Suprapubic skin (tissue), 4 donors: Measurements from ENCODE around the gene PCBP3. TPM values are rescaled to one million over a fixed set of nuclear protein-coding genes. Genes with fewer than 3 reads are reported as not detected.

Experiments
- DNase-seq, 2 donors: peaks; one replicate each; pipeline ENCODE4 v3.0.0-alpha.2; 2019; ENCODE audit warnings: low spot score in 2 of 2
- H3K27ac ChIP-seq: fragments of 200-600 bp; sonication (generic); one replicate; pipeline ENCODE4 v1.5.1; 2019
- H3K27me3 ChIP-seq: fragments of 200-600 bp; sonication (generic); one replicate; pipeline ENCODE4 v1.5.1; 2019
- H3K36me3 ChIP-seq: fragments of 200-600 bp; sonication (generic); one replicate; pipeline ENCODE4 v1.5.1; 2019
- H3K4me1 ChIP-seq: fragments of 200-600 bp; sonication (generic); one replicate; pipeline ENCODE4 v1.5.1; 2019
- H3K4me3 ChIP-seq: fragments of 200-600 bp; sonication (generic); one replicate; pipeline ENCODE4 v1.5.1; 2019; ENCODE audit warnings: mild to moderate bottlenecking
- H3K9me3 ChIP-seq: fragments of 200-600 bp; sonication (generic); one replicate; pipeline ENCODE4 v1.5.1; 2019
- EP300 ChIP-seq: sonication (generic); formaldehyde crosslinking; IDR thresholded peaks from one replicate; pipeline ENCODE4 v1.6.1; 2017; ENCODE audit warnings: antibody characterized with exemption
- POLR2A ChIP-seq, 2 donors: fragments of 450-650 bp; IDR thresholded peaks; one replicate each; pipeline ENCODE4 v1.6.1; 2017; ENCODE audit warnings: antibody characterized with exemption in 2 of 2, mild to moderate bottlenecking in 2 of 2, moderate library complexity in 2 of 2
- POLR2AphosphoS5 ChIP-seq, 3 donors: sonication (generic); formaldehyde crosslinking; IDR thresholded peaks; one replicate each; pipeline ENCODE4 v1.6.1; 2017; ENCODE audit warnings: antibody characterized with exemption in 3 of 3
- WGBS: methylation state at CpG from one replicate; pipeline ENCODE4 v1.1.5; 2018; 5-methylcytosine and 5-hydroxymethylcytosine counted together
- total RNA-seq, 4 donors: library from RNA; depleted of rRNA; stranded (reverse); fragments of >200 nt; gene quantifications; one replicate each; pipeline ENCODE4 v1.1.0, GENCODE V29; 2016
- TF ChIP-seq, protein P1 (sequence below), 2 donors: fragments of 200-600 bp in 1 of 2; fragments of 450-650 bp in 1 of 2; sonication (generic) in 1 of 2; IDR thresholded peaks; one replicate each; pipeline ENCODE4 v1.5.1; 2016 to 2019; ENCODE audit warnings: antibody characterized with exemption in 2 of 2, mild to moderate bottlenecking in 1 of 2, moderate library complexity in 1 of 2

Gene PCBP3
- total RNA-seq, 4 donors from 2014 or later, result 0.97 to 7.3 (median 2.7) TPM

DNA sequence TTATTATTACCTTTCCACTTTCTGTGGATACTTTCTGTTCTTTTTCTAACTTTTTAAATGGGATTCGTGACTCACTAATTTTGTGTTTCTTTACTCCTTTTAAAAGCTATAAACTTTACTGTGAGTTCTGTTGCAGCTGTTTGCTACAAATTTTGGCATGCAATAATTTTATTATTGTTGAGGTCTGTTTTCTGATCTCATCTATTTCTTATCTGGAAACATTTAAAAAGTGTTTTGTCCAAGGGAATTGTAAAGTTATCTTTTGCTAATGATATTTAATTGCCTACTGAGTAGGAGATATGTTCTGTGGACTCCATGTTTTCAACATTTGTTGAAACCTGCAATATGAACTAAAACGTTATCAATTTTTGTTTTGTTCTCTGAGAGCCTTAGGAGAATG, 199.9 kb downstream of the PCBP3 start:
- no peak for DNase-seq
- H3K4me3 ChIP-seq, result no peak overlapping the region
- peaks cover 11% of the 10 kb centered on the region for H3K4me1 ChIP-seq
- no peak overlapping the region for H3K27ac ChIP-seq
- H3K36me3 ChIP-seq, result no peaks in the 10 kb centered on the region
- TF ChIP-seq EP300, result no peak
- 71% methylated on average over 2 of the region's 2 CpGs for WGBS
- no peaks in the 10 kb centered on the region for H3K27me3 ChIP-seq
- H3K9me3 ChIP-seq, result no peaks in the 10 kb centered on the region

DNA sequence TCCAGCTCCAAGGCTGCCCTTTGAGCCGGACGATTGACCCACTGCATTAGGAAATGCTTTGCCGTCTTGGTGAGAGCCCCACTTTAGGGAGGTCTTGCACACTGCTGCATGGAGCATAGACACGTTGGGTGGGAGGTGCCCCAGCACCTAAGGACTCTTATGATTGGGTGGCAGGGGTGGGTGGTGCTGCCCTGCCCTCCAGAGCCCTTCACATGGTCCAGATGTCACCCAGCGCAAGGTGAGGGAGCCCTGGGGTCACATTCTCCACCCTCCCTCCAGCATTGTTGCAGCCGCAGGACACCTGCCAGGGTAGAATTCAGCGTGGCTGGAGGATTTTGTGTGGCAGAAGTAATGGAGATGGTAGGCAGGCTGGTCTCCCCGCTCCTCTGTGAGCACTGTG, 200.7 kb downstream of the PCBP3 start:
- Histone ChIP-seq H3K4me3 (no peak overlapping the region), H3K36me3 (no peaks in the 10 kb centered on the region), H3K27ac (no peak overlapping the region), H3K27me3 (no peaks in the 10 kb centered on the region), H3K4me1 (peaks cover 11% of the 10 kb centered on the region), H3K9me3 (no peaks in the 10 kb centered on the region)
- DNase-seq, result peak in 1 of 2 donors; percentile 38
- 94% methylated on average over 7 of the region's 8 CpGs for WGBS
- TF ChIP-seq POLR2AphosphoS5 (IDR thresholded peaks at IDR 0.05), result no peak
- TF ChIP-seq, protein P1, sequence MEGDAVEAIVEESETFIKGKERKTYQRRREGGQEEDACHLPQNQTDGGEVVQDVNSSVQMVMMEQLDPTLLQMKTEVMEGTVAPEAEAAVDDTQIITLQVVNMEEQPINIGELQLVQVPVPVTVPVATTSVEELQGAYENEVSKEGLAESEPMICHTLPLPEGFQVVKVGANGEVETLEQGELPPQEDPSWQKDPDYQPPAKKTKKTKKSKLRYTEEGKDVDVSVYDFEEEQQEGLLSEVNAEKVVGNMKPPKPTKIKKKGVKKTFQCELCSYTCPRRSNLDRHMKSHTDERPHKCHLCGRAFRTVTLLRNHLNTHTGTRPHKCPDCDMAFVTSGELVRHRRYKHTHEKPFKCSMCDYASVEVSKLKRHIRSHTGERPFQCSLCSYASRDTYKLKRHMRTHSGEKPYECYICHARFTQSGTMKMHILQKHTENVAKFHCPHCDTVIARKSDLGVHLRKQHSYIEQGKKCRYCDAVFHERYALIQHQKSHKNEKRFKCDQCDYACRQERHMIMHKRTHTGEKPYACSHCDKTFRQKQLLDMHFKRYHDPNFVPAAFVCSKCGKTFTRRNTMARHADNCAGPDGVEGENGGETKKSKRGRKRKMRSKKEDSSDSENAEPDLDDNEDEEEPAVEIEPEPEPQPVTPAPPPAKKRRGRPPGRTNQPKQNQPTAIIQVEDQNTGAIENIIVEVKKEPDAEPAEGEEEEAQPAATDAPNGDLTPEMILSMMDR (IDR thresholded peaks at IDR 0.05), result no peak
- no peak for TF ChIP-seq EP300
- no peak for TF ChIP-seq POLR2A (IDR thresholded peaks at IDR 0.05)

DNA sequence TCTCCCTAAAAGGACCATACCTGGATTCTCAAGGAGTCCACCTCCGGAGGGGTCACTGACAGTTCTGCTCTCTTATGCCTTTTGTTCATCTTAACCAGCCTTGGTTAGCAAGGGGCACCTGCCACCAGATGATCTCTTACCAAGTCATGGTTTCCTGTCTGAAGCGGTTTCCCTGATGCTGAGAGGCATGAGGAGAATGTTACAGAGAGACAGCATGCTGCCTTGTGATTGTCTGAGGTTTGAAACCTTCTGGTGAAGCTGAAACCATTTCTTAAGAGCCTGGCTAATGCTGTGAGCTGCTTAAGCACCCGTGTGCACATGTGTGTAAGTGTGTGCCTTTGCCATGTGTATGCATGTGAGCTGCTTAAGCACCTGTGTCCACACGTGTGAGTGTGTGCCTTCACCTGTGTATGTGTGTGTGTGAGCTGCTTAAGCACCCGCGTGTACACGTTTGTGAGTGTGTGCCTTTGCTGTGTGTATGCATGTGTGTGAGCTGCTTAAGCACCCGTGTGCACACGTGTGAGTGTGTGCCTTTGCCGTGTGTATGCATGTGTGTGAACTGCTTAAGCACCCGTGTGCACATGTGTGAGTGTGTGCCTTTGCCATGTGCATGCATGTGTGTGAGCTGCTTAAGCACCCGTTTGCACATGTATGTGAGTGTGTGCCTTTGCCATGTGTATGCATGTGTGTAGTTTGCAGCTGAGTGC, 201.7 kb downstream of the PCBP3 start:
- TF ChIP-seq, protein P1 (IDR thresholded peaks at IDR 0.05), result no peak
- TF ChIP-seq EP300 (no peak), POLR2AphosphoS5 (IDR thresholded peaks at IDR 0.05) (no peak), POLR2A (IDR thresholded peaks at IDR 0.05) (no peak)
- H3K4me1 ChIP-seq, result peaks cover 11% of the 10 kb centered on the region
- peak in 1 of 2 donors; percentile 24 for DNase-seq
- 84% methylated on average over 8 of the region's 12 CpGs for WGBS
- no peak overlapping the region for H3K4me3 ChIP-seq
- no peaks in the 10 kb centered on the region for H3K27me3 ChIP-seq
- H3K36me3 ChIP-seq, result no peaks in the 10 kb centered on the region
- no peaks in the 10 kb centered on the region for H3K9me3 ChIP-seq
- no peak overlapping the region for H3K27ac ChIP-seq

DNA sequence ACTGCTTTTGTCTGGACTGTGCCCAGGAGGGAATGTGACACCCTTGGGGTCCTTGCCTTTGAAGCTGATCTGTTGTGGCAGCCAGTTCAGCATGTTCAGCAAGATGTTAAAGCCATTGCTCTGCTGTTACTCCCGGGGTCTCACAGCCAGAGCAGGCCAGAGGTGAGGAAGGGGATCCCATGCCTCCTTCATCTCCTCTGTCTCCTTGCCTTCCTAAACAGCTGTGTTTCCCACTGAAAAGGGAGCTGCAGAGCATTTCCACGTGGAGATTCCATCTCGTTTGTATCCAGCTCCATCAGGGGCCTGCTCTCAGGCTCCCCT, 202.2 kb downstream of the PCBP3 start:
- H3K36me3 ChIP-seq, result no peaks in the 10 kb centered on the region
- DNase-seq, result peak in 1 of 2 donors; percentile 37
- 33% methylated on average over 3 of the region's 3 CpGs for WGBS
- TF ChIP-seq EP300 (no peak), POLR2AphosphoS5 (IDR thresholded peaks at IDR 0.05) (no peak), POLR2A (IDR thresholded peaks at IDR 0.05) (no peak)
- TF ChIP-seq, protein P1 (IDR thresholded peaks at IDR 0.05), result no peak
- H3K9me3 ChIP-seq, result no peaks in the 10 kb centered on the region
- H3K27ac ChIP-seq, result no peak overlapping the region
- H3K4me3 ChIP-seq, result no peak overlapping the region
- no peaks in the 10 kb centered on the region for H3K27me3 ChIP-seq
- H3K4me1 ChIP-seq, result peaks cover 11% of the 10 kb centered on the region

DNA sequence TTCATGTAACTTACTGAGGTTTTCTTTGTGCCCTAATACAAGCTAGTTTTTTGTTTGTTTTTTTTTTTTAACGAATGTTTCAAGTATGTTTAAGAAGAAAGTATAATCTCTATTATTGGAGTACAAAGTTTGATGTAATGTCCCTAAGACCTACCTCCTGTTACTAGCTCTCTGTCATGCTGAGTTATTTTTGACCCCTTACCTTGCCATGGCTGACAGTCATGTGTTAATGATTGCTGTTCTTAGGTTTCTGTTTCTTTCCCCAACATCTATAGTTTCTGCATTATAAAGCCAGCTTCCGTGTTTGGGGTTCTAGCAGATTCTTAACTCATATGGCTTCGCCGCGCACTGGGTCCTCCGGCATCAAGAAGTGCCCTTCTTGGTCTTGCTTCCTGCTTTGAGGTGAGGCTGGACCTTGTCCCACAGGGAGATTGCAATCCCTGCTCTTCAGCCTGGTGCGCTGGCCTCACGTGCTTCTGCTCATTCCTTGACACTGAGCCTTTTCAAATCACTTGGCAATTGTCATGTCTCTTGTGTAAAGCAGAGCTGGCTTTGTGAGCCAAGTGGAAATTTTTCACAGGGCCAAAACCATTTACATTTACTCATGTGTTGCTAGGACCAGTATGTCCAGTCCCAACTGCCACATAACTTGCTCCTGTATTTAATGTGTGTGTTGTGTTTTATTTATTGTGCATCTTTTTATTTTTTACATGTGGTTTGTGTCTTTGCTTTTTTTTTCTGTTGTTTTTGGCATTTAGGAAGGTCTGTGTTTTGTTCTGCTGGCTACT, 203.0 kb downstream of the PCBP3 start:
- 69% methylated on average over 8 of the region's 8 CpGs for WGBS
- Histone ChIP-seq H3K36me3 (no peaks in the 10 kb centered on the region), H3K27ac (no peak overlapping the region), H3K27me3 (no peaks in the 10 kb centered on the region), H3K9me3 (no peaks in the 10 kb centered on the region), H3K4me1 (peaks cover 11% of the 10 kb centered on the region), H3K4me3 (no peak overlapping the region)
- peak in 1 of 2 donors; percentile 80 for DNase-seq
- TF ChIP-seq, protein P1 (IDR thresholded peaks at IDR 0.05), result no peak
- no peak for TF ChIP-seq POLR2AphosphoS5 (IDR thresholded peaks at IDR 0.05)
- TF ChIP-seq POLR2A (IDR thresholded peaks at IDR 0.05), result no peak
- no peak for TF ChIP-seq EP300
